Activated T-helper 9 cell treated with anti-CD3 and anti-CD28 coated beads, Interleukin-2, amount 50 U/mL, for 16 hours (primary cell): ENCODE data around the gene UQCRC1.

Experiments used
- DNase-seq: peaks from one replicate; pipeline ENCODE4 v3.0.0-alpha.2; 2020; ENCODE audit warnings: low read depth

The UQCRC1 gene

GRCh38 chr3:48571938-48572337 is 37.5 kb downstream of the UQCRC1 start:
- no peak for DNase-seq

DNA sequence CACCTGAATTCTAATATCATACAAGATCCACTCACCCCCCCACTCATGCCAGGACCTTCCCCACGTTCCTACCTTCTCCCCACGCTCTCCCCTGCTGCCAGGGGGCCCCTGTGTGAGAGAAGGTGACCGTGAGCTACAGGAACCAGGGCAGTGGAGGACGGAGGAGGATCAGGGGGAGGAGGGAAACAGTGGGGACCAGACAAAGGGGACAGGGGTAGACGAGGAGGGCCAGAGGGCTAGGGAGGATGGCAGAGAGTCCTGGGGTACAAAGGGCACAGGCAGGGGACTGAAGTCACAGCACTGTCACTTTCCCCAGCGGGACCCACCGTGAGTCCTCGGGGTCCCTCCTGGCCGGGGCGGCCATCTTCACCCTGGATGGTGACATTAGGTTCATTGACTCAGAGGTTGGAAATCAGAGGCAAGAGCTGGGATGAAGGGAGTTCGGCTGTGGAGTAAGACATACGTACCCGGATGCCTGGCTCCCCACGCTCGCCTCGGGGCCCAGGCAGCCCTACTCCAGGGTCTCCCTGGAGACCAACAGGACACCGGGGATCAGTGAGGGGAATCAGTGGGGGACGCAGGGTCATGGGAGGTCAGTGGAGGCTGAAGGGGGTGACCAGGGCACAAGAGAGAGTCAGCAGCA is 39.5 kb downstream of the UQCRC1 start:
- DNase-seq, result no peak

- no peak for DNase-seq
These were observed 40.0 kb downstream of the UQCRC1 start for GRCh38 chr3:48569400-48569799.

DNA sequence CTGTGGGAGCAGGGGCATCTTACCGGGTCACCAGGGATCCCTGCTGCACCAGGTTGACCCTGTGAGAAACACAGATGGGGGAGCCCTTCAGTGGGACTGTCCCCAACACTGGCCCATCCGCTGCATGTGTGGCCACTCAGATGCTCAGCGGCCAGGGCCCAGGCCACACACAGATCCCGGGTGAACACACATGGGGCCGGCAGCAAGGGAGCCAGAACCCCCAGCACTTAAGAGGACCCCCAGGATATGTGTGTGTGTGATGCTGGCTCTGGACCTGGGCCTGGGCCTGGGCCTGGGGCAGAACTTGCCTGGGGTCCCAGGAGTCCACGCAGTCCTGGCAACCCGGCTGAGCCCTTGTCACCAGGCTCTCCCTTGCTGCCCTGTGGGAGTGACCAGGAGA is 41.0 kb downstream of the UQCRC1 start:
- no peak for DNase-seq

DNA sequence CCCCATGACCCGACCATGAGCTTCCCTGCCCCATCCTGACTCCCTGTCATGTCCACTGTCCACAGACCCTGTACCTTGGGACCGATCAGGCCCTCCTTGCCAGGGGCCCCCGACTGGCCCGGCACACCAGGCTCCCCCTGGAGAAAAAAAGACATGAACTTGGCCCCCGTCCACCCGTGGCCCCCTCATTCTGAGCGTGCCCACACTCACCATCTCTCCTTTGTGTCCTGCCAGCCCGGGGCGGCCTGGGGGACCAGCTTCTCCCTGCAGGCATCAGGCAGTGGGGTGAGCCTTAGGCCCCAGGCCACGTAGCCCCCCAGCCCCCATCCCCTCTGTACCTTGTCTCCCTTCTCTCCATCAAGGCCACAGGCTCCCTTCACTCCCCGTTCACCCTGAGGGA is 41.9 kb downstream of the UQCRC1 start:
- no peak for DNase-seq

DNA sequence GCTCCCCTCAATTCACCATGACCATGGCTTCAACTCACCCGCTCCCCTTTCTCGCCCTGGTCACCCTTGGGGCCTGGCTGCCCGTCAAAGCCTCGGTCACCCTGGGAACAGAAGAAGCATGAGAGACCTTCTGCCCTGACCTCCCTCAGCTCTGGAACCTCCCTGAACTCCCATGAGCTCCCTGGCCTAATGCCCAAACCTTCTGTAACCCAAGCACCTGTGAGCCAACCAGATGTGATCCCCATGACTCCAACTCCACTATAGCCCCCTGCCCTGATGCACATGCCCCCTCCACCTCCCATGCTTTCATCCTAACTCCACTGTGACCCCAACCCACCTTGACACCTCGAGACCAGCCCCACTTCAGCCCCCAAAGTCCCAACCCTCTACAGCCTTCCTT is 42.4 kb downstream of the UQCRC1 start:
- no peak for DNase-seq

DNA sequence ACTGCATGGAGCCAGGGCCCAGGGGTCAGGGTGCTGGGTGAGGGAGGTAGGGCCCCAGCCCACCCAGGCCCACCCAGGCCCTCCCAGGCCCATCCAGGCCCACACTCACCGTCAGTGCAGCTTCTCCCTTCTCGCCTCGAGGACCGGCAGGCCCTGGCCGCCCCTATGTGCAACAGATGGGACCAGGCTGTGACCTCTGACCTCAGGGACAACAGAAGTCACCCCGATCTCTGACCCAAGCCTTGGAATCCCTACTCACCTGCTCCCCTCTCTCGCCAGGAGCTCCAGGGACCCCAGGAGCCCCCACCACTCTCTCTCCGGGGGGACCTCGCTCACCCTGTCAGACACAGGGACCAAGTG is 43.1 kb downstream of the UQCRC1 start:
- DNase-seq, result no peak

DNA sequence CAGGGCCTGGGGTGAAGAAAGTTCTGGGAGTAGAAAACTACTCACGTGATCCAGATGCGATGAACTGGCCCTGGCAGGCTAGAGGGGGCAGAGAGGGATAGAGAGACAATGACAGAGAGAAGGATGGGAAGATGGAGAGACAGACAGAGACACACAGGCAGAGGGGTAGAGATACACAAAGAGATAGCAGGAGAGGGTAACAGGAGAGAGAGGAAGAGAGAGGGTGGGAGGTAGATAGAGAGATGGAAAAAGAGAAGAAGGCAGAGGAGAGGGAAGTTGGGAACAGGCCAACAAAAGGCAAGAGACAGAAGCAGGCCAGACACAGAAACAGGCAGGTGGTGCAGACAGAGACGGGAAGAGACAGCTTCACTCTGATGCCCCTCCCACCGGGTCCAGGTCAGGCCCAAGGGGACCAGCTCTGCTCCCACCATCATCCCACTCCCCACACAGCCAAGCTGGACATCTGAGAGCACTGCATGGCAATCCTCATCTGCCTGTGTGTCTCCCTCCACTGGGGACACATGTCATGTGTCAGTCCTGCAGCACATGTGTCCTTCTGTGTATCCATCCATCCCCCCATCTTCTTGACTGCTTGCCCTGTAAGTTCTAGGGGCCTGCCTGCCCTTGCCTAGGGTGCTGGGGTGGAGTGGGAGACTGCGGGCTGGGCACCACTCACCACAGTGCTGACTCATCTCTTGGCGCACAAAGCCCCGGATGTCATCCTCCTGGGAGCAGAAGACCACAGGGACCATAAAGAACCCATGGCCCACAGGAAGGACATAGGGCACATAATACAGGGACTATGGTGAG is 43.6 kb downstream of the UQCRC1 start:
- no peak for DNase-seq

GRCh38 chr3:48565186-48565585 is 44.3 kb downstream of the UQCRC1 start:
- no peak for DNase-seq

DNA sequence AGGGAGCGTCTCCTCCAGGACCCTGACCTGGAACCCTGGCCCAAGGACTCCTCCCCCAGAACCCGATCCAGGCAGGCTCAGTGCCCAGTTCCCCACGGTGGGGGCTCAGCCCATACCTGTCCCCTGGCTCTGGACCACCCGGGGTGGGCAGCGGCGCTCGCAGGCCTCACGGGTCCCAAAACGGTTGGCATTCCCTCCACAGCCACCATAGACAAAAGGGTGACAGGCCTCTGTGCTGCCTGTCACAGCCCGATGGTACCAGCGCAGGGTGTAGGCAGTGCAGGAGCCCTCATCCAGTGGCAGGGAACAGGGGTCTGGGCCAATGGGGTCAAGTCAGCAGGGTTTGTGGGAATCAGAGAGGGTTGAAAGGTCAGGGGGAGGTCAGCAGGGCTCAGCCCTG is 44.8 kb downstream of the UQCRC1 start:
- no peak for DNase-seq

- DNase-seq, result no peak
These were observed 45.4 kb downstream of the UQCRC1 start for GRCh38 chr3:48564022-48564421.

DNA sequence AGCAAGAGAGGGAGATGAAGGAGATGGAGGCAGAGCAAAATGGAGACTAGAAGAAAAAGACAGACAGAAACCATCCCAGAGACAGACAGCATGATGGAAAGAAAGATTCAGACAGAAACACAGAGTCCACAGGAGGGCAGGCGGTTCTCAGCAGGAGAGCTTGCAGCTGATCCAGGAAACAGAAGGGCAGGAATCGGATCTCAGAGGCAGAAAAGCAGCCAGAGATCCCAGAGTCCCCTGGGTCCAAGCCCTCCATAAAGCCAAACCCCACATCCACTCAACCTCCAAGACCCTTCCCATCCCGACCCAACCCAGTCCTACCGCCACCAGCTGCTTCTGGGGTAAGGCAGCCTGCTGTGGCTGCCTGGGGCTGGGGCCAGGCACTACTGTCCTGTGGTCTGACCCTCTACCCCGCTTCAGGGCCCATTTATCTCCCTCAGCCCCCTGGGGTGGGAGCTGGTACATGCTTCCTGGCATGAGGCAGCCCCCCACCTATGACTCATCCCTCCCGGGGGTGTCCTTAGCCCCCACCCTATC is 46.0 kb downstream of the UQCRC1 start, which contains the start of gene UCN2:
Gene UCN2, minus strand, starts transcription at position 400 of the 537 bp plus-strand sequence. CDS start 657 bp downstream, outside the sequence.
- DNase-seq, result no peak

DNA sequence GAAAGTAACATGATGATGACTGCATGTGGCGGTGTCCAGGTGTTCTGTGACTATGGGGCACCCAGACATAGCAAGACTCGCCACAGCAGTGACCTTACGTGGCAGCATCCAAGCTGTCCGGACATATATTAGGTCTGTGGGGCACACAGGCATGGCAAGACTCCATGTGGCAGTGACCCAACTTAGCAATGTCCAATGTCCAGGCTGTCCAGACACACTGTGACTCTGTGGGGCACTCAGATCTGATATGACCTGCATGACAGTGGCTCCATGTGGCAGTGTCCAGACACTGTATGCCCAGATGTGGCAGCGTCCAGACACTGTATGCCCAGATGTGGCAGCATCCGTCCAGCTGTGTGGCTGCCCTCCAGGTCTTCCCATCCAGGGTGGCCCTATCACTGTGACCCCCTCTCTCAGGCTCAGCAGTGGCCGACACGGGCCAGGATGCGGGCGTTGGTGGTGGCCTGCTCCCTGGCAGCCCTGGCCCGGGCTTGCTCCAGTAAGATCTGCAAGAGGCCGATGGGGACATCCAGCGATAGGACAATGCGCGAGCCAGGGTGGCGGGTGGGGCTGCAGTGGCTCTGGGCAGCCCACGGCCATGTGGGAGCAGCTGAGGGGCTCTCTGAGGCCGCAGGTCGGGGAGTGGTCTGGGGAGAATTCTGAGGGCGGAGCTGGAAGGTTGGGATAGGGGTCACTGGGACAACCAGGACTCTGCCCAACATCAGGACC is 46.9 kb downstream of the UQCRC1 start:
- no peak for DNase-seq

- no peak for DNase-seq
These were observed 48.3 kb downstream of the UQCRC1 start for GRCh38 chr3:48561045-48561736.

- no peak for DNase-seq
These were observed 48.8 kb downstream of the UQCRC1 start for GRCh38 chr3:48560648-48561018.

DNA sequence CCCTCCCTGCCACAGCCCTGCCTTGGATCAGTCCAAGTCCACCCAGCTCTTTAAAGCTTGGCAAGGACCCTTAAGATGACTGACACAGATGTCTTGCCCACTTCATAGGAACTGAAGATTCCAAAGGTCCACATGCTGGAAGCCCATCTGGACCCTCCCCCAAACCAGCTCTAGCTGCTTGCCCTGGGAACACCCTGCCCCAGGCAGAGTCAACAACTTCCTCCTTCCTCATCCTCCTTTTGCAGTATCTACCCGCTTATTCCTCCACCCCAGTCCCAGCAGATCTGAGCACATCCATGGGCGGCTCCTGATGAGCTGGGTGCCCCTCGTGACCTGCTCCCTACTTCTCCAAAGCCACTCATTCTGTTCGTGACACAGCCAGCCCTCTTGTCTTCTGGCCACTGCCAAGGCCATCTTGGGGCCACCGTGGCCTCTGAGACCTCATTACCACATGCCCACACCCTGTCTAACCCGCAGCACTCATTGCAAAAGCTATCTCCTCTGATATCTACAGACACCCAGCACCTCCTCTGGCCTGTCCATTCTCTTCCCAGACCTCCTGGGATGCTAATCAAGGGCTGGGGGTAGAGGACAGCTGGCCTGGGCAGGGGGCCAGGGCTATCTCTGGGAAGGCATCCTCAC is 50.8 kb downstream of the UQCRC1 start:
- no peak for DNase-seq

DNA sequence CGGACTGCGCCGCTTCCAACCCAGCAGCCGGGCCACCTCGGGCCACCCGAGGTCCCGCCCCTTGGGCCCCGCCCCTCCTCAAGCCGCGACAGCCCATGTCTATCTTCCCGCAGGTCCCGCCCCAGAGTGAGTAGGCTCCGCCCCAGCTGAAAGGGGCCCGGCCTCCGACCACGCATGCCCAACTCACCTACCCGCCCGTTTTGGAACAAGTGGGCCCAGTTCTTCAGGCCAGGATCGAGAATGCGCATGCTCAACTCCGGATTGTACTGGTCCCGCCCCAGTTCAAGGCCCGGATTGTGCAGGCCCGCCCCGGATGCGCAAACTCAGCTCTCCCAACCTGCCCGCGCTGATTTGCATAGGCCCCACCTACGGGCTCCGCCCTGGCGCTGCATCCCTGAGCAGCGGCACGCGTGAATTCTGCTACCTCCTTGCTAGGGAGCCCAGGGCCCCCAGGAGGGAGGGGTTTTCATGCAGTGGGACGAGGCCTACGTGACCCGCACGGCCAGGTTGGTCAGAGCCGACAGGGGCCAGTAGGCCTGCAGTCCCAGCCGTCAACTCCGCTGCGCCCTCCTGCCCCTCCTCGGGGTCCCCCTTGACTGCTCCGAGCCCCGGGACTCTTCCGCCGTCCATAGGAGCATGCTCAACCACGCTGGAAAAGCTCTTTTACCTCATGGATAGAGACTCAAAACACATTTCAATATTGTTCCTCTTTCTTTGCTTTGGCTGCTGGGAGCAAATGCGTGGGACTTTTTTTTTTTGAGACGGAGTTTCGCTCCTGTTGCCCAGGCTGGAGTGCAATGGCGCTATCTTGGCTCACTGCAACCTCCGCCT is 52.4 kb downstream of the UQCRC1 start, which contains the start of gene PFKFB4:
Gene PFKFB4, minus strand, starts transcription at position 8 of the 831 bp plus-strand sequence. CDS start 26 bp downstream, outside the sequence.
- peak; percentile 97 for DNase-seq

DNA sequence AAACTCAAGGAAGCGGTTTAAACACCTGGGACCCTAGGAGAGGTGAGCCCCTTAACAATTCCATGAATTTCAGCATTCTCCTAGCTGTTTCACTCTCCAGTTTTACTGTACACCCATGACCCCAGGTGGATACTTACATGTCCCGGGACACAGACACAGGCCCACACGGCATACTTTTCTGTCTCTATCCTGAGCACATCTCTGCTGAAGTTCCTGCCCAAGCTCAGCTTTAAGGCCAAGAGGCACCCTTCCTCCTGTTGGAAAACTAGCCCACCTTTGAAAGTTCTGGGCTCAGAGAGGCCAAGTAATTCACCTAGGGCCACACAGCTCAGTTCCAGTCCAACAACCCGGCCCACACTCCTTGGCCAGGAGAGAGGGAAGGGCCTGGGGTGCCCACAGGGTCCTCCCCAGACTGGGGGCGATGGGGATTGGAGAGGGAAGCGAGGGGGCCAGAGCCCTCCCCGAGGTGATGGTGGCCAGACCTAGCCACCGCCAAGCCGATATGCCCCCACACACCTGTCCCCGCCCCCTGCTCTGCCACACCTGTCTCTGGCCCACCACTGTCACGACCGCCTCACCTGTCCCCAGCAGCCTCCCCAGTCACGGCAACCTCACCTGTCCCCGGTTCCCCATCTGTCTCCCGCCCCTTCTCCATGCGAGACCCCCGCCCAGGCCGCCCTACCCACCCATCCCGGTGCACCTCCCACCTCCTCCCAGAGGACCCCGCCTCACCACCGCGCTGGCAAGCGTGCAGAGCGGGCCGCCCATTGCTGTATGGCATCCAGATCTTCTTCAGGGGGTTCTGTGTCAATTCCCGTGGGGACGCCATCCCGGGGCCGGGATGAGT is 53.3 kb downstream of the UQCRC1 start:
- no peak for DNase-seq

DNA sequence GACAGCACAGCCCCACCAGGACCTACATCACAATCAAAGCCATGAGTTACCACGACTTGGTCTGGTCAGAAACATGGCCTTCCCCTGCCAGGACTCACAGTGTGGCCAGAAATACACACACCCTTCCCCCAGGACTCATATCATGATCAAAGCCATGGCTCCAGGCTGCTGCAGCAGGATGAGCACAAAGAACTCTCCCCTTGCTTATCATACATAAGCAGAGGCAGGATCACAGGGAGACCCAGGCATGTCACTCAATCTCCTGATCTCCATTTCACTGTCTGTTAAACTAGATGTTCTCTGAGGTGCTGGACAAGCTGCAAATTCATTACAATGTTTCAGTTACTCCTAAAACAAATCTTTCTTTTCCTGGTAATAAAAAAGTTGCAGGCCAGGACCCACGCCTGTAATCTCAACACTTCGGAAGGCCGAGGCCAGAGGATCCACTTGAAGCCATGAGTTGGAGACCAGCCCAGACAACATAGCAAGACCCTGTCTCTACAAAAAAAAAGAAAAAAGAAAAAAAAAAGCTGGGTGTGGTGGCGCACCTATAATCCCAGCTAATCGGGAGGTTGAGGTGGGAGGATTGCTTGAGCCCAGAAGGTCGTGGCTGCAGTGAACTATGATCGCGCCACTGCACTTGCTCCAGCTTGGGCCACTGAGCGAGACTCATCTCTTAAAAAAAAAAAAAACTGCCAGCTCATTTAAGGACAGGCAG is 54.1 kb downstream of the UQCRC1 start:
- DNase-seq, result no peak
